GM18511 (cell line): ENCODE results near the gene TTC22.

Source experiments
- ATAC-seq: cut with Tn5 transposase; IDR thresholded peaks from one replicate; pipeline ENCODE4 v1.9.1; 2021; ENCODE audit warnings: mild to moderate bottlenecking, moderate library complexity; ENCODE audit not compliant: unreplicated experiment

TTC22 gene

DNA sequence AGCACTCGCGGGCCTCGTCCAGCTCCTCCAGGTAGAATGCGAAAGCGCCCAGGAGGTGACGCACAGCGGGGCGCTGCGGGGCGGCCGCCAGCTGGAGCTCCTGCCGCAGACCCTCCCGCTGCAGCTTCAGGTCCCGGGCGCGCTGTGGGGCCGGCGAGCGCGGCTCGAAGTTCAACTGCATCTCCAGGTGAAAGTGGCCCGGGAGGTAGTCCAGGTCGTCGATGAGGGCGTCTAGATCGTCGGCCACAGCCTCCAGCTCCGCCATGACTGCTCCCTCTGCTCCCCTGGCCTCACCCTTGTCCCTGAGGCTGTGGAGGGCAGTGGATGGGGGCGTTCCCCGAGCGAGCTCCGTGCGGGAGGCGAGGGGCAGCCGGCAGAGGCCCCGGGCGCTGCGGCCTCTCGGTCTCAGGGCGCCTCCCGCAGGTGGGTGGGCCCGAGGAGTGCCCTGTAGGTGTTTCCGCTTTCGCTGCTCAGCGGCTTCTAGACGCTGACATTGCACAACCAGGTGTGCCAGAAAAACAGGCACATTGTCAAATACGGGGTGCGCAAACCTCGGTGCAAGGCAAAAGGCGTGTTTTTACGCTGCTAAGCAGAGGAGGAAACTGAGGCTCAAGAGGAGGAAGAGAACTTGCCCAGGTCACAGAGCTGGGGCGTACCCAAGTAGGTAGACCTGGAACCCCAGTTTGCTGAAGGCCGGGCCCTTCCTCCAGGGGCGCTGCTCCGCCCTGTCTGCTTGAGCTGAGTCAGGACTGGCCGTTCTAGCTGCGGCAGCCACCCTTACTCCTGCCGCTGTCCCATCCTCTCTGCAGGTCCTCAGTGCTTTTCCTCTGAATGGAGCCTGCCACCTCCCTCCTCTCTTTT is at the start of gene TTC22:
TTC22 (minus strand) TSS at position 425 of the 861 bp plus-strand sequence; CDS start at position 265, 160 bp downstream.
- peak; percentile 87 for ATAC-seq

DNA sequence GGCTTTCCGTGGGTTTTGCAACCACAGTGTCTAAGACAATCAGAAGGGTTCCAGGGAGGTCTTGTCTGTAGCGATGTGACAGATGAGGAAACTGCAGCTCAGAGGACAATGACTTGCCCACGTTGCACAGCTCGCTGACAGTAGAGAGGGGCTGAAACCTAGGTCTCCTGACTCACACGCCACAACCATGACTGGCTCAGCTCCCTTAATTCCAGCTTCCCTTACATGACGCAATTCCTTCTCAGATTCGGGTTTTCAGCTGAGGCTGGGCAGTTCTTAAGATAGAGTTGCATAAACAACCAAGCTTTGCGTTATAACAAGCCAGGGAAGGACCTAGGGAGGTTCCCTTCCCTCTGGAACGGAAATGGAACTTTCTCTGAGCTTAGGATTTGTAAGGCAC is 49.6 kb upstream of the TTC22 start:
- ATAC-seq, result no peak

DNA sequence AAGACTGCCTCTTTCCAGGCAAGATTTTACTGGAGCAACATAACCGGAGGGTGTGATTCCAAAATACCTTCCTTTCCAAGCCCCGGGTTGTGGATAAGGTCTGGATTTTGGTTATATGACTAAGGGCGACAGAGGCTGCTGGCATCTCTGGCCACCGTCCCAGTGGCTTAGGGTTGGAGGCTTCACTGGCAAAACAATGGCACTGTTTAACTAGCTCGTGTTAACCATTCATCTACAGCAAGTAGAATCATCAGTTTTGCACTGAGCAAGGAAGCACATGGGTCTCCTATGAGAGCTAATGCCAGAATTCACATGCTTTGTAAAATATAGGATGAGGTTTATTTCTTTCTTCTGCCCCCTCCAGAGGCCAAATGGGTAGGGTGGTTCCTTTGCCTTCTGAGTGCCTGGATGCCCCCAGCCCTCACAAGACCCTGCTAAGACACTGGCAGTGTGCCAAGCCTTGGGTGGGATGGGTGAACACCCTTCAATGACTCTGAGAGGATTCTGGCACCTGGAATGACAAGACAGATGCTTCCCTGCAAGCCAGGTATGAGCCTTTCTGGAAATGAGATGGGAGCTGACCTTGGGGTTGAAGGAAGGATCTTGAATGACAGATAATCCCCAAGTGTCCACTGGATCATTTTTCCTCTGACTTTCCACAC is 49.1 kb upstream of the TTC22 start:
- no peak for ATAC-seq

DNA sequence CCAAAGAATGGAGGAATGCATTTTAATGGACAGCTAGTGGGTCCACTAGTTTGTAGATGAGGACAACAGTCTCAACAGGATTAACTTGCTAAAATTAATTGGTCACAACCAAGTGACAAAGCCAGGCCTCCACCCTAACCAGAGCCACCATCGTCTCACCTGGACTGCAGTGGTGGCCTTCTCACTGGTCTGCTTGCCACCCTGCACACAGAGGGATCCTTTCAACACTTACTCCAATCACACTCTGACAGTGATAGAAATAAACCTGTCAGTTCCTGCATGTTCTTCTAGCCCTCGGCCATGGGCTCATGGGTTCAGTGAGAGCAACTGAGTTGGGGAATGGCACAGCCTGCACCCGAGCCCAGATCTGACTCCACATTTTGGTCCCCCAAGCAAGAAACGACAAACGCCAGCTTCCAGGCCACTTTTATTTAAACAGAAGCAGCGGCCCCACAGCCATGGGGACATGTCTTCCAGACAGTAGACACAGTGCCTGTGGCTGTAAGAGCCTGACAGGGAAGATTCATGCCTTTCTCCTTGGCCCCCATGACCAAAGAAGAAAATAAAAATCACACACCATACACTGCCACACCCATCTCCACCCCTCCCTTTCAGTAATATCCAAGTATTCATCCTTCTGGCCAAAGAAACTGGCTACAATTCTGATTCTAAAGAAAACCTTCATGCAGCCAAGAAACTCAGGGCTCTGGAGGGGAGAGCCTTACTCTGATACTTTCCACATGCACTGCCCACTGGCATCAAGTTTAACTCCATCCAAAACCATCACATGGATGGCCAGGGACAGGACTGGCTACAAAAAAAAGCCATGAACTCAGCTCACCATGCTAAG is 48.3 kb upstream of the TTC22 start:
- no peak for ATAC-seq

DNA sequence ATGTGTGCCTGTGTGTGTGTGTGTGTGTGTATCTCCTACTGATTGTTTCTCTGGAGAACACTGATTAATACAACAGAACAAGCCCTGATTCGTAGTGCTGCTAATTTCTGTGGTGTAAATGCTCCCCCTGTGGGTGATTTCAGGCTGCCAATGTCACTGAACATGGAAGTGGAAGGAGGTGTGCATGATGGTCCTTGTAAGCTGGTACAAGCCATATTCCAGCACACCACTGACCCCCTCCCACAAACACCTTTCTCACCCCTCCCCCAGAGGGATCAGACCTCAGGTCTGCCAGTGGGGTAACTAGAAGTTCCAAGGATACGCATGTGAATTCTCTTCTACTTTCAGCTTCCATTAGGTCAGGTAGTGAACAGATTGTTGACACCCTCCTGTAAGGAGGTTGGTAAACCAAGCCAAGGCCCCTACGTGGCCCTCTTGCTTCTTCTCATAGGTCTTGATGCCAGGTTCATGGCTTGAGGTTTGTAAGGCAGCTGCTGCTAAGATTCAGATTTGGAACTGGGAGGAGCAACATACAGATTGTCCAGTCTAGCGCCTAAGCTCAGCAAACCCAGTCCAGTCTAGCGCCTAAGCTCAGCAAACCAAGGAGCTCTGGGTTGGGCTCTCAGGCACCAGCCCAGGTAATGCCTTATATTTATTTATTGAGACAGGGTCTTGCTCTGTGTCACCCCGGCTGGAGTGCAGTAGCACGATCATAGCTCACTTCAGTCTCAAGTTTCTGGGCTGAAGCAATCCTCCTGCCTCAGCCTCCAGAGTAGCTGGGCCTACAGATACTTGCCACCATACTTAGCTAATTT is 47.2 kb upstream of the TTC22 start:
- ATAC-seq, result no peak

DNA sequence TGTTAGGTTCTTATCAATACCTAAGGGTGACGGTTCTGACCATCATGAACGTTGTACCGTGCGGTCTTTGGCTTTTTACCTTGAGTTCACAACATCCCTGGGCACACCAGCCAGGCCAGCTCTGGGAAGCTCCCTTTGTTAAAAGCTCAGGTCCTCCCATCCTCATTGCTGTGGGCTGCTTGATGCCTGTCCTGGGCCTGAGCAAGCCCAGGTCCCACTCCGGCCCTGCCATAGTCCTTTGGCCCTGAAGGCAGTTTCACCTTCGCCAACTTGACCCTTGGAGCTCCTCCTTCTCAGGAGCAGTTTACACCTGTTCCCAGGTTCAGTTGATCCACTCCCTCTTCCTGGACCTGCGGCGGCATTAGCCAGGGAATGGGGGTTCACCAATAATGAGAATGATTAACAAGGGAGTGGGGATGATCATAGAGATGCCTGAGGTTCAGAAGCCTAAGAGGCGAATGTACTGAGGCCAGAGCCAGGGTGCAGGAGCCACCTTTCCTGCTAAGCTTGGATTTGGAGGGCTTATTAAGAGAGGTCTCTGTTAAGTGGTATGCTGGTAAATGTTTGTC is 45.7 kb upstream of the TTC22 start:
- ATAC-seq, result no peak

DNA sequence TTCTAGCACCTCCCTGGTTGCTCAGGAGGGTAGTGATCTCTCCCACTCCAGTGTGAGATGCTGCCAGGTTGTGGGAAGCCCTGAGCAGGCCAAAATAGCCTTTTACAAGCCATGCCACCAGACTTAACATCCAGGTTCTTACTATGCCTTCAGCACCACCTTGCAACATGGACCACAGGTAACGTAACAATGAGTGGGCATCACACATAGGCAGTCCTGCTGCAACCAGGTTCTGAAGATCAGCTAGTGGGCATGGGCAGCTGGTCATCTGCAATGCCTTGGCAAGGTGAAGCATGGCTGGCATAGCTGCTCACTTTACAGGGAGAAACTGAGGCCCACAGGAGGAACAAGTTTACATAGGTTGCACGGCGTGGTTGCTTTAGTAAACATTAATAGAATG is 45.2 kb upstream of the TTC22 start:
- ATAC-seq, result no peak

DNA sequence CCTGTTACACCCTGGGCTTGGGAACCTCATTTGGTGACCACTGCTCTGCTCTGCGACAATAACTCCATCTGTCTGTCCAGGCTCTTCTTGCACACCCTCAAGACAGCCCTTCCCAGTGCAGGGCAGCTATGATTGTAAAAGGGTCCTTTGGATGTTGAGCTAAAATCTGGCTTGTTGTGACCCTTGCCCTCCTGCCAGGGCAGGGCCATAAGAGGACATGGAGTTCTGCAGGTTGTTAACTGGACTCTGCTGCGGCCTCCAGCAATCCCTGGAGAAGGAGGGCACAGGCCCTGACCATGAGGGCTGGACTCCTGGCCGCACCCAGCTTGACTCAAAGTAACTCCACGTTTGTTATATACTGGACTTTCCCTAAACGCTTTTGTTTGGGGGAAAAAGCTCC is 44.6 kb upstream of the TTC22 start:
- no peak for ATAC-seq

DNA sequence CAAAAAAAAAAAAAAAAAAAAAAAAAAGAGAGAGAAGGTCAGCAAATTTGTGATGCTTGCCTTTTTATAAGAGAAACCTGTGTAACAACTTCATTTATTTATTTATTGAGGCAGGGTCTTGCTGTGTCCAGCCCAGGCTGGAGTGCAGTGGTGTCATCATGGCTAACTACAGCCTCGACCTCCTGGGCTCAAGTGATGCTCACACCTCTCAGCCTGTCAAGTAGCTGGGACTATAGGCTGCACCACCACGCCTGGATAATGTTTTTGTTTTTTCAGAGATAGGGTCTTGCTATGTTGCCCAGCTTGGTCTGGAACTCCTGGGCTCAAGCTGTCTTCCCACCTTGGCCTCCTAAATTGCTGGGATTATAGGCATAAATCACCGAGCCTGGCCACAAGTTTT is 43.4 kb upstream of the TTC22 start:
- ATAC-seq, result no peak

DNA sequence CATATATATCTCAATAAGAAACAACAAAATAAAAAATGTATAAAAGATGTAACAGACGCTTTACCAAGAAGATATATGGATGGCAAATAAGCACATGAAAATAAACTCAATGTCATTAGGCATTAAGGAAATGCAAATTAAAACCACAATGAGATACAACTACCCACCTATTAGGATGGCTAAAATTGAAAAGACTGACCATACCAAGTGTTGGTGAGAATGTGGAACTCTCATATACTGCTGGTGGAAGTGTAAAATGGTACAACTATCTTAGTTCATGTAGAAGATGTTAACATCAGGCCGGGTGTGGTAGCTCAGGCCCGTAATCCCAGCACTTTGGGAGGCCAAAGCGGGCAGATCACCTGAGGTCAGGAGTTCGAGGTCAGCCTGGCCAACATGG is 42.3 kb upstream of the TTC22 start:
- no peak for ATAC-seq

DNA sequence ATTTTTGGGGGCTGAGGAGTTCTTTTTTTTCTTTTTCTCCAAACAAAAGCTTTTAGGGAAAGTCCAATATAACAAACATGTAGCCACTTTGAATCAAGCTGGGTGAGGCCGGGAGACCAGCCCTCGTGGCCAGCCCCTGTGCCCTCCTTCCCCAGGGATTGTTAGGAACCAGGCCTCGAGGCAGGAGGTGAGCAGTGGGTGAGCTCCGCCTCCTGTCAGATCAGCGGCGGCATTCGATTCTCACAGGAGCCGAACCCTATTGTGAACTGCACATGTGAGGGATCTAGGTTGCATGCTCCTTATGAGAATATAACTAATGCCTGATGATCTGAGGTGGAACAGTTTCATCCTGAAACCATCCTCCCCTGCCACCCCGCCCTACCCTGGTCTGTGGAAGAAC is 41.8 kb upstream of the TTC22 start:
- no peak for ATAC-seq

DNA sequence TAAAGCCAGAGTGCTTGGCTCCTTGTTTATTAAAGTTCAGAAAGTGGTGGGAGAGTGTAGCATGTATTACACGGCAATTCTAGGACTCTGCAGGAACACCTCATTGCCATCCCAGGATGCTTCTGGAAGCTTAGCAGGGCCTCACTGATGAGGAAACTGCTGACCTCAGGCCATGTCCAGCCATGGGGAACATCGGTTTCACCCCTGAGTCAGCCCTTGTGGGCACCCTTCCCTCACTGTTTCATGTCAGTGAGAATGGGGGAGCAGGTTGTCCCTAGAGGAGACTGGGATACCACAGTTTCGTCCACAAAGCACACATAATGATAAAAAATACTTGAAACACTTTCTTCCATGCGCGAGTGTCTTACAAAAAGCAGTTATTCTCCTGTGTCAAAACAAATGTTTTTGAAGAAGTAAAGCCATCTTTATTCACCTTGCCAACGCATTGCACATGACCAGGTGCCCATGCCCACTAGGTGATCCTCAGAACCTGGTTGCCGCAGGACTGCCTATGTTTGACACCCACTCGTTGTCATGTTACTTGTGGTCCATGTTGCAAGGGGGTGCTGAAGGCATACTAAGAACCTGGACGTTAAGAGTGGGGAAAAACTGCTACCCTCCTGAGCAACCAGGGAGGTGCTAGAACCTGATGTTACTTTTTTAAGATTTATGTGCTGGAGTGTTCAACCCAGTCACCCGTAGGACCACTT is 41.2 kb upstream of the TTC22 start:
- ATAC-seq, result no peak

DNA sequence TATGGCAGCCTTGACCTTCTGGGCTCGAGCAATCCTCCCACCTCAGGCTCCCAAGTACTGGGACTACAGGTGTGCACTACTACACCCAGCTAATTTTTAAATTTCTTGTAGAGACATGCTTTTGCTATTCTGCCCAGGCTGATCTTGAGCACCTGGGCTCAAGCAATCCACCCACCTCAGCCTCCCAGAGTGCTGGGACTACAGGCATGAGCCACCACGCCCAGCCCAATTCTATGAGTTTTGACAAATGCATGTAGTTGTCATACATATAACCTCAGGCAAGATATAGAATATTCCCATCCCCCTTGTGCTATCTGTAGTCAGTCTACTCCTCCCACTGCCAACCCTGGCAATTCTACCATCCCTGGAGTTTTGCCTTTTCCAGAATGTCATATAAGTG is 38.7 kb upstream of the TTC22 start:
- no peak for ATAC-seq

DNA sequence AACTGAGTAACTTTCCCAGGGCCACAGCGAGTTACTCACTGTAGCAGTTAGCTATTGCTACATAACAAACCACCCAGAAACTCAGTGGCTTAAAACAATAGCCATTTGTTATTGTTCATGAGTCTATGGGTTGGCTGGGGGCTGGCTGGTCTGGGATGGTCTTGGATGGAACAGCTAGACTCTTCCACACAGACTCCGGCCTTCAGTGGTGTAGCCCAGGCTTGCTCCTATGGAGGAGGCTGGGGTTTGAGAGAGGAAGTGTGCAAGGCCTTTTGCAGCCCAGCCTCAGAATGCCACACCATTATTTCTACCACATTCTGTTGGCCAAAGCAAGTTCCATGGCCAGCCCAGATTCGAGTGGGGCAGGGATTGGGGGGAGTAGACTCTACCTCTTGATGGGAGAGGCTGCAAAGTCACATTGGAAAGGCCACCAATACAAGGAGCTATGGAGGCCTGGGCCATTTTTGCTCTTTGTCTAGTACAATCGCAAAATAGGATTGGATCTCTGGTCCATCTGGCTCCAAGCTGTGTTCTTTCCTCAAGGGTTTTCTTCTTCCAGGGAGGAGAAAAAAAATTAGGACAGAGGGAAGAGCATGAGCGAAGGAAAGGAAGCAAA is 37.5 kb upstream of the TTC22 start:
- ATAC-seq, result no peak

DNA sequence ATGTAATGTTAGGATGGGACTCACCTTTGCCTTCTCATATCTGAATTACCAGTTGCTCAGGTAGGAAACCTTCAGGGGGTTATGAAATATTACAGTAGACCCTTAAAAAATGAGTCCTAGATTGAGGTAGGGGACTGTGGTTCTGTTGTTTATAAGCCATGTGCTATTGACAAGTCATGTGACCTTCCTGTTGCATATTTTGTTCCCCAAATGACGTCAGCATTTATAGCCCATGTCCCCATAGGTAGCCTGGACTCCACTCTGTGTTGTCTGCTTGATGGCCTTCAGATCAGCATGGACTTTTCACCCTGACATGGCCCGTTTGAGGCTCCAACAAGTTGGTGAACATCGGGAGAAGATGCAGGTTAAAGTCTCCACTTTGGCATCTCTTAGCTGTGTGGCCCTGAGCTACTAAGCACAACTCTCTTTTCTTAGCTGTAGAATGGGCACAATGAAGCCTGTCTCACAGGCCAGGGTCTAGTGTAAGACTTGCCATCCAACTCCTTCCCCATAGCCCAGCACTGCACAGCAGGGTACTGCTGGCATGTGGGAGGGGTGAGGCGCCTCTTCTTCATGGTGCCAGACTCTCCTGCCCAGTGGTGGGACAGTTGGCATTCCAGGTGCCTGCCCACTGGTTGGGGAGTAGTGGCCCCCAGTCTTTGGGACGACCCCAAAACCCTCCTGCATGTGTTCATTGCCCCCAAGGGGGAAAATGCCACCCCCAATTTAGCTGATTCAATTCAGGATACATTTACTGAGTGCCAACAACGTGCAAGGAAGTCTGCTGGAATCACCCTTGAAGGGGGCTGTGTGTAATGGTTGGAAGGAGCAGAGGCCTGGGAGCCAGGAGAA is 36.1 kb upstream of the TTC22 start:
- no peak for ATAC-seq

DNA sequence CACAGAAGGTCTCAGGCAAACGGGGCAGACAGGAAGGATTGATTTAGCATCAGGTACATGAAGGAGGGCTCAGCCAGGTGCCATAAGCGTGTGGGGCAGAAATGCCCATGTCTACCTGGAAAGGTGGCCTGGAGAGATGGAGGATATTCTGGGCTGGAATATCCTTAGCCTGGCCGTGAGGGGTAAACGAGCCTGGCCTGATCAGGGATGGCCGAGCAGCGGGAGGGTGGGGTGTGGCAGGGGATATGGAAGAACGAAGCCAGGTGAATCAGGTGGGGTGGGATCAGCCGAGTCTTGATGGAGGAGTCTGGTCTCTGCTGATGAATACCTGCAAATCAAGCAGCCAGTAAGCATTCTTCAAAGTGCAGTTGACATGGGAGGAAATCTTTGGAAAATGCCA is 35.5 kb upstream of the TTC22 start:
- no peak for ATAC-seq

DNA sequence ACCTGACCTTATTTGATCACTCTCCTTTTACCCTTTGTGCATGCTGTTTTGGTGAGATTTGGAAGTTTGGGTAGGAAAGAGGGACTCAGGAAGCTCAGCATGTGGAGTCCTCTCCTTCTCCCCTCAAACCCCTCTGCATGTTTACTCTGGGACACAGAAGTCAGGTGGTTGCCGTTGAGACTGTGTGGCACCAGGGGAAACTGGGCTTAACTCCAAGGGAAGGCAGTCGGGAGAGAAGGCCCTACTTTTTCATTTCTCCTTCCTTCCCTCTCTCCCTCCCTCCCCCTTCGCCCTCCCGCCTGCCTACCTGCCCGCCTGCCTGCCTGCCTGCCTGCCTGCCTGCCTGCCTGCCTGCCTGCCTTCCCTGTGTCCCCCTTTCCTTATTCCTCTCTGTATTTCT is 34.8 kb upstream of the TTC22 start:
- no peak for ATAC-seq

DNA sequence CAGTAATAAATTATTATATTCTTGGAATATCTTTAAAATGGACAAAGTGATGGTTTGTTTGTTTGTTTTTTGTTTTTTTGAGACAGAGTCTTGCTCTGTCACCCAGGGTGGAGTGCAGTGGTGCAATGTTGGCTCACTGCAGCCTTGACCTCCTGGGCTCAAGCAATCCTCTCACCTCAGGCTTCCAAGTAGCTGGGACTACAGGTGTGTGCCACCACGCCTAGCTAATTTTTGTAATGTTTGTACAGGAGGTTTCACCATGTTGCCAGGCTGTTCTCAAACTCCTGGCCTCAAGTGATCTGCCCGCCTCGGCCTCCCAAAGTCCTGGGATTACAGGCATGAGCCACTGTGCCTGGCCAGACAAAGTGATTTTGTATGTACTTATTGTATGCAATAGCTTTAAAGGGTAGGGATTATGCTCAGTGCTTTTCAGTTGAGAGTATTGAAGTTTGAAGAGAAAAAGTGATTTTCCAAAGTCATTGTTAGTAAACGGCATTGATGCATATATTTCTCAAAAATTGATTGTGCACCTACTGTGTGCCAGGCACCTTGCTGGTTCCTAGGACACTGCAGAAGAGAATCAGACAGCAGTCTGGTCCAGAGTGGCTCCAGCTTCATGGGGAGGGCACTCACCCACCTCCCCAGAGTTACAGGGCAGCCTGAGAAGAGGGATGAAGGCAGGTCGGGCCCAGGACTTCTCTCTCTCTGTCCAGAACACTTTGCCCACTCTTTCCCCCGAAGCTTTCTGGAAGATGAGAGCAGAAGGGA is 34.2 kb upstream of the TTC22 start:
- ATAC-seq, result no peak
